HK-2 (cell line): ENCODE data around the gene MMS19.
"Not testable (repeated sequence)": the region's sequence is repeated elsewhere in the genome, so short reads cannot be mapped to it uniquely, and the experiment has no call there.

Experiments
- DNase-seq: peaks from one replicate; pipeline ENCODE4 v3.0.0-alpha.2; 2018; ENCODE audit not compliant: unreplicated experiment

The MMS19 gene

DNA sequence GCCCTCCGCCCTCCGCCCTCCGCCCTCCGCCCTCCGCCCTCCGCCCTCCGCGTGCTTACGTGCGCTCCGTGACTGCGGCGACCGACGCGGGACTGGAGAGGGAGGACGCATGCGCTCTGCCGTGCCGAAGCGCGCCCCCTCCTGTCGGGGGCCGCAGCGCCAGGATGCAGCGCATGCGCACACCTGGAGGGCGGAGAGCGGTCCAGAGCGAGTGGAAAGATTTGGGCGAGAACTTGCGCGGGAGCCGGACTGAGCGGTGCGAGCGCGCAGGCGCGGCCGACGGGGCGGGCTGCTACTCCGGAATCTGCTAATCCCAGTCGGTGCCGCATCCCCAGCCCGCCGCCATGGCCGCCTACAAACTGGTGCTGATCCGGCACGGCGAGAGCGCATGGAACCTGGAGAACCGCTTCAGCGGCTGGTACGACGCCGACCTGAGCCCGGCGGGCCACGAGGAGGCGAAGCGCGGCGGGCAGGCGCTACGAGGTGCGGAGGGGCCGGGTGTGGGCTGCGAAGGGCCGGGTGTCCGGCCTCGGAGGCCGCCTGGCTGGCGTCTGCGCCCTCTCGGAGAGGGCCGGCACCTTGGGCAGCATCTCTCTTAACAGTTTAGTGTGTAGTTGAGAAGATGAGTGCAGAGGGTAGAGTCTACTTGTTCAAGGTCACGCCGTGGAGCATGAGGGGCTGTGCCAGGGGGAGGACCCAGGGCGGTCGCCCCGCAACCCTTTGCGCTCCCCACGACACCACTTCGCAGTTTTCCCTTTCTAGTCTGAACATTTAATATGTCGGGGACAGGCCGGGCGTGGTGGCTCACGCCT lies 72.1 kb downstream of the MMS19 start, which contains the start of gene PGAM1:
Gene PGAM1 (plus strand): TSS at position 228 of the 812 bp plus-strand sequence. CDS start 117 bp downstream, at position 345.
- peak; percentile 99 for DNase-seq

DNA sequence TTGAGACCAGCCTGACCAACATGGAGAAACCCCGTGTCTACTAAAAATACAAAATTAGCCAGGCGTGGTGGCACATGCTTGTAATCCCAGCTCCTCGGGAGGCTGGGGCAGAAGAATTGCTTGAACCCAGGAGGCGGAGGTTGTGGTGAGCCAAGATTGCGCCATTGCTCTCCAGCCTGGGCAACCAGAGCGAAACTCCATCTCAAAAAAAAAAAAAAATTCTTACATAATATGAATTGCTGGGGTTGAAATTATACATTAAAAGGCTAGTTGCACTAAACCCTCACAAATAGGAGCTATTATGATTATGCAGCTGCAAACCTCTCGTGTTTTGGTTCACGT lies 74.5 kb downstream of the MMS19 start:
- not testable (repeated sequence) for DNase-seq

DNA sequence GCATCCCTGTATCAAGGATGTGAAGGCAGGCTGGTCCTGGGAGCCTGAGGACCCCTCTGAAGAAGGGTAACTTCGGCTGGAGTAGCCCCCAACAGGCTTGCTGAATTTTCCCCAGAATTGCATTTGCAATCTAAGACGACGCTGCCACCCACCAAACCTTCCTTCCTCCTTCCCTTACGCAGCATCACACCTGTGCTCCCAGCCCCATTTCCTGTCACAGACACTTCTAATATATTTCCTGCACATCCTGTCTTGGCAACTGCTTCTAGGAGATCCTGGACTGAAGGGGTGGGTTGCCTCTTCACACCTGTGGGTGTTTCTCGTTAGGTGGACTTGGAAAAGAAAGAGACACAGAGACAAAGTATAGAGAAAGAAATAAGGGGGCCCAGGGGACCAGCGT lies 81.7 kb downstream of the MMS19 start:
- DNase-seq, result no peak

DNA sequence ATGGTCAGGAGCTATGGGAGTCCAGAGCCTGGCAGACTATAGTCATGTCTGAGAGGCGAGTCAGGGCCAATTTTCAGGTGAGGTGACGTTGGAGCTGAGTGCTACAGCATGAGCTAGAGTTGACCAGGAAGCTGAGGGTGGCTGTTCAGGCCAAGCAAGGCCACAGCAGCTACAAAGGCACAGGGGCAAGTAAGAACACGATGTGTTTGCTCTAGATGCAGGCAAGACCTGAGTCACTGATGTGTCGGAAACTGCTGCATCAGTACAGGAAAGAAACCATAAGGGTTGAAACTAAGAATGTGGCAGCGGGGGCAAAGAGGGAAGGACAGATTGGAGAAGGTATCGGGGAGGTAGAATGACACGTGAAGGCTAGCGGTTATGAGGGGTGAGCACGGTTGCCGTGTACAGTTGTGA lies 85.3 kb downstream of the MMS19 start:
- peak; percentile 77 for DNase-seq

DNA sequence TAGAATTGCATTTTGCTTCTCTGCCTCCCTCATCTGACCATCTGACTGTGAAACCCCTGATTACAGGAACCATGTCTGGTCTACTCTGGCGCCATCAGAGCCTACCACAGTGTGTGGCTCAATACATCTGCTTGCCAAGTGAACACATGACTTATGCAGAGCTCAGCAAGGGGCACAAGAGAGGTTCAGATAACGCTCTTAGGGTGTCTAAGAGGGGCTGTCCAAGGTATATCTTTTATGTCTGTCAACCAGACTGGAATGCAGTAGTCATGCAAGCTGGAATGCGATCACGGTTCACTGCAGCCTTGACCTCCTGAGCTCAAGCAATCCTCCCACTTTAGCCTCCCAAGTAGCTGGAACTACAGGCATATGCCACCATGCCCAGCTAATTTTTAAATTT lies 86.8 kb downstream of the MMS19 start:
- peak; percentile 77 for DNase-seq

DNA sequence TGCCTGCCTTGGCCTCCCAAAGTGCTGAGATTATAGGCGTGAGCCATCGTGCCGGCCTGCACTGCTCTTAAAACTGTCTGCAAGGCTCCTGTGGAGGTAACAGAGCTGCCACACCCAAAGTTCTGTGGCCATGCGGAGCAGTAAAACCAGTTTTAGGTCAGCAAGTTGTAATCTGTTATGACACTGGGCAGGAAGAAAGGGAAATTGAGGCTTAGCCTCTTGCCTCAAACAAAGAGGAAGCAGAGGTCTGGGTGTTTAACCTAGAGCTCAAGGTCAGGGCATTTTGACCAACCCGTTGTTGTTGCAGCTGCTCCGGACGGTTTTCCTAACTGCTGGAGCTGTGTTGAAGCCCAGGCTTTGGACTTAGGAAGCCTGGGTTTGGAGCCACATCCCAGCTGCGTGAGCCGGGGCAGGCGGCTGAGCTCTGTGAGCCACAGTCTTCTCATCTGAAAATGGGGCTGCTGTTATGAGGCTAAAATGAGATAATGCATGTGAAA lies 89.7 kb downstream of the MMS19 start:
- DNase-seq, result no peak
